GM12864 (cell line): ENCODE data around the gene SEMA3B.

Experiments
- DNase-seq: peaks from one replicate; pipeline ENCODE4 v3.0.0-alpha.2; 2011; ENCODE audit warnings: low read depth
- H3K4me3 ChIP-seq: 2 replicates; pipeline ENCODE4 v1.5.1; 2011; ENCODE audit warnings: mild to moderate bottlenecking, low read depth, low read length, control low read depth
- TF ChIP-seq, protein P1 (sequence below): IDR thresholded peaks from 2 replicates; pipeline ENCODE4 v1.5.1; 2011; ENCODE audit warnings: low read depth, mild to moderate bottlenecking, moderate library complexity, low read length, control low read depth, inconsistent platforms; ENCODE audit errors: missing control alignments

The SEMA3B gene

GRCh38 chr3:50262778-50263177 is 6.2 kb upstream of the SEMA3B start:
- no peak overlapping the region for H3K4me3 ChIP-seq
- TF ChIP-seq, protein P1, sequence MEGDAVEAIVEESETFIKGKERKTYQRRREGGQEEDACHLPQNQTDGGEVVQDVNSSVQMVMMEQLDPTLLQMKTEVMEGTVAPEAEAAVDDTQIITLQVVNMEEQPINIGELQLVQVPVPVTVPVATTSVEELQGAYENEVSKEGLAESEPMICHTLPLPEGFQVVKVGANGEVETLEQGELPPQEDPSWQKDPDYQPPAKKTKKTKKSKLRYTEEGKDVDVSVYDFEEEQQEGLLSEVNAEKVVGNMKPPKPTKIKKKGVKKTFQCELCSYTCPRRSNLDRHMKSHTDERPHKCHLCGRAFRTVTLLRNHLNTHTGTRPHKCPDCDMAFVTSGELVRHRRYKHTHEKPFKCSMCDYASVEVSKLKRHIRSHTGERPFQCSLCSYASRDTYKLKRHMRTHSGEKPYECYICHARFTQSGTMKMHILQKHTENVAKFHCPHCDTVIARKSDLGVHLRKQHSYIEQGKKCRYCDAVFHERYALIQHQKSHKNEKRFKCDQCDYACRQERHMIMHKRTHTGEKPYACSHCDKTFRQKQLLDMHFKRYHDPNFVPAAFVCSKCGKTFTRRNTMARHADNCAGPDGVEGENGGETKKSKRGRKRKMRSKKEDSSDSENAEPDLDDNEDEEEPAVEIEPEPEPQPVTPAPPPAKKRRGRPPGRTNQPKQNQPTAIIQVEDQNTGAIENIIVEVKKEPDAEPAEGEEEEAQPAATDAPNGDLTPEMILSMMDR, result no peak
- no peak for DNase-seq

DNA sequence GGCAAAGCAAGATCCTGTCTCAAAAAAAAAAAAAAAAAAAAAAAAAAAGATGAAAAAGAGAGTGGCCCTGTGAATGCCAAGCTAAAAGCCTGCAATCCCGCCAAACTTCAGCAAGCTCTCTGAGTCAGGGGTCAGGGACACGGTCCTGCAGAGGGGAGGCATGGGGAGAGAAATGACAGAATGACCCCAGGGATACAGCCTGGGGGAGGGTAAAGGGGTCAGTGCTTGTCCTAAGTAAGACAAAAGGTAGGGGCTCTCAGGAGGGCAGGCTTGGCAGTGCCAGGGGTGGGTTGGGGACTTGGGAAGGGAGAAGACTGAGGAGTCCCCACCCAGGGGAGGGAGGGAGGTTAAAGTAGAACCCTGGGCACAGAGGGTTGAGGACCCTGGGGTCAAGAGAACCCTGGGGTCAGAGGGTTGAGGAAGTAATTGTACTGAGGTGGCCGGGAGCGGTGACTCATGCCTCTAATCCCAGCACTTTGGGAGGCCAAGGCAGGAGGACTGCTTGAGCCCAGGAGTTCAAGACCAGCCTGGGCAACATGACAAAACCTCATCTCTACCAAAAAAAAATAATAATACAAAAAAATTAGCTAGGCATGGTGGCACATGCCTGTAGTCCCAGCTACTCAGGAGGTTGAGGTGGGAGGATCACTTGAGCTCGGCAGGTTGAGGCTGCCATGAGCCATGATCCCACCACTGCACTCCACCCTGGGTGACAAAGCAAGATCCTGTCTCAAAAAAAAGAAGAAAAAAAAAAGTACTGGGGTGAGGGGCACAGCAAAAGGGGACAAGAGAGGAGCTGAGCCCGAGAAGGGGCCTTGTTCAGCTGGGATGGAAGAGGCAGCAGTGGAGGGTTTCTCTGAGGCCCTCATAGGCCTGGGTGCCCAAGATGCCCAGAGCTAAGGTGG is 5.2 kb upstream of the SEMA3B start:
- TF ChIP-seq, protein P1, result no peak
- H3K4me3 ChIP-seq, result no peak overlapping the region
- no peak for DNase-seq

DNA sequence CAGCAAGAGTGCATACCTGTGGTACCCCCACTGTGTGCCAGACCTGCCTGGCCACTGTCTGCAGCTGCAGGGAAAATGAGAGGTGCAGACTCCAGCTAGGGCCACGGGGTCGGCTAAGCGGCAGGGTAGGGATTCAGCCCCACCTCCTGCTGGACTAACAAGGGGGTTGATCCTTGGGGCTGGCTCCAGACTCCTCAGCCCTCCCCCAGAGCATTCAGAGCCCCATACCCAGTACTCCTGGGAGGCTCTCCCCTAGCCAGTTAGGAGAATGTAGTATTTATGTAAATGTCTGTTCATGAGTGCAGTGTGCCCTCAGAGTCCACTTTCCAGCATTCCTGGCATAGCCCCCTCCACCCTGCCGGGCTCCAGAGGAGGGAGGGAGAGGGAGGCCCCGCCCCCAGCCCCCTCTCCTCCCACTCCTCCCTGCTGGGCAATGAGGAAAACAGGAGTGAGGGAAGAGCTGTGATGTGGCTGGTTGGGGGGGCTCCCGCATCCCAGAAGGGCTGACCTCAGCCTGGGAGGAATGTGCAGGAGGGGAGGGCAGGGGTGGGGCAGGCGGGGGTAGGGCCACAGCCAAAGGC is 4.5 kb upstream of the SEMA3B start:
- no peak overlapping the region for H3K4me3 ChIP-seq
- TF ChIP-seq, protein P1, result no peak
- DNase-seq, result no peak

GRCh38 chr3:50264964-50265485 is 3.9 kb upstream of the SEMA3B start:
- DNase-seq, result no peak
- TF ChIP-seq, protein P1, result no peak
- H3K4me3 ChIP-seq, result no peak overlapping the region

GRCh38 chr3:50265571-50265970 is 3.4 kb upstream of the SEMA3B start:
- TF ChIP-seq, protein P1, result no peak
- H3K4me3 ChIP-seq, result no peak overlapping the region
- no peak for DNase-seq

DNA sequence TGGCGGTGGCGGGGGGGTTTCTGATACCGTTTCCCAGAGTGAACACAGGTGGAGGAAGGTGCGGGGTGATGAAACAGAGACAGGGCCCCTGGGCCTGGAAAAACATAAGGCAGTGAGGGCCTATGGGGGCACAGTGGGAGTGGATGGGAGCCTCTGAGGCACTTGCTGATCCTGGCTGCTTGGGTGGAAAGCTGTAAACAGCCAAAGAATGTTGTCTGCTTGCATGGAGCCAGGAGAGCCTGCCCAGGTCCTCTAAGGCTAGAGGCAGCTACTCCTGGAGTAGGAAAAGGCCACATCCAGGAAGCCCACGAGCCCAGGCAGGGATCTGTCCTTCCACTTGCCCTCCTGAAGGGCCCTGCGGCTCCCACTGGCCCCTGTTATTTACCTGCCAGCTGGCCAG is 2.9 kb upstream of the SEMA3B start:
- H3K4me3 ChIP-seq, result no peak overlapping the region
- no peak for DNase-seq
- TF ChIP-seq, protein P1, result no peak

- no peak for DNase-seq
- H3K4me3 ChIP-seq, result no peak overlapping the region
- TF ChIP-seq, protein P1, result no peak
Observed at GRCh38 chr3:50266836-50267235, 2.1 kb upstream of the SEMA3B start.
